GM18517 (cell line): ENCODE measurements around the gene CFAP92.
"Not testable (repeated sequence)": the region's sequence is repeated elsewhere in the genome, so short reads cannot be mapped to it uniquely, and the experiment has no call there.

Source experiments
- ATAC-seq: cut with Tn5 transposase; IDR thresholded peaks from one replicate; pipeline ENCODE4 v1.9.1; 2021; ENCODE audit warnings: mild to moderate bottlenecking, moderate library complexity; ENCODE audit not compliant: unreplicated experiment

The CFAP92 gene

GRCh38 chr3:128873244-128874022, 120.4 kb downstream of the CFAP92 start:
- no peak for ATAC-seq

- ATAC-seq = no peak
Measured at GRCh38 chr3:128872744-128873143, 121.1 kb downstream of the CFAP92 start.

DNA sequence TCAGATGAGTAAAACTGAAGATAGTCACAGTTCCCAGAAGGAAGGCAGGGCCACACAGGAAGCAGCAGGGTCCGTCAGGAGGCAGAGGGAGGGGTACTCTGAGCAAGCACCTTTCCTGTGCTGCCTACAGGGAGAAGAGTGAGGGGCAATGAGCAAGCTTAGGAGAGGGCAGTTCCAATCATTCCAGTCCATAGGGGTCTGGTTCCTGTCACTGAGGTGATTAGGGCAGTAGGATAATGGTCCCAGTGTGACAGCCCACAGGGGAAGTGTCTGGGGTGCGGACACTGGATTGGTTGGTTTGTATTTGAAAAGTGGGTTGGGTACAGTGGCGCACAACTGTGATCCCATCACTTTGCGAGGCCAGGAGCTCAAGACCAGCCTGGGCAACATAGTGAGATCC, 121.6 kb downstream of the CFAP92 start:
- no peak for ATAC-seq

- ATAC-seq = no peak
Measured at GRCh38 chr3:128870347-128870746, 123.5 kb downstream of the CFAP92 start.

- ATAC-seq = no peak
Measured at GRCh38 chr3:128867200-128868125, 126.4 kb downstream of the CFAP92 start.

DNA sequence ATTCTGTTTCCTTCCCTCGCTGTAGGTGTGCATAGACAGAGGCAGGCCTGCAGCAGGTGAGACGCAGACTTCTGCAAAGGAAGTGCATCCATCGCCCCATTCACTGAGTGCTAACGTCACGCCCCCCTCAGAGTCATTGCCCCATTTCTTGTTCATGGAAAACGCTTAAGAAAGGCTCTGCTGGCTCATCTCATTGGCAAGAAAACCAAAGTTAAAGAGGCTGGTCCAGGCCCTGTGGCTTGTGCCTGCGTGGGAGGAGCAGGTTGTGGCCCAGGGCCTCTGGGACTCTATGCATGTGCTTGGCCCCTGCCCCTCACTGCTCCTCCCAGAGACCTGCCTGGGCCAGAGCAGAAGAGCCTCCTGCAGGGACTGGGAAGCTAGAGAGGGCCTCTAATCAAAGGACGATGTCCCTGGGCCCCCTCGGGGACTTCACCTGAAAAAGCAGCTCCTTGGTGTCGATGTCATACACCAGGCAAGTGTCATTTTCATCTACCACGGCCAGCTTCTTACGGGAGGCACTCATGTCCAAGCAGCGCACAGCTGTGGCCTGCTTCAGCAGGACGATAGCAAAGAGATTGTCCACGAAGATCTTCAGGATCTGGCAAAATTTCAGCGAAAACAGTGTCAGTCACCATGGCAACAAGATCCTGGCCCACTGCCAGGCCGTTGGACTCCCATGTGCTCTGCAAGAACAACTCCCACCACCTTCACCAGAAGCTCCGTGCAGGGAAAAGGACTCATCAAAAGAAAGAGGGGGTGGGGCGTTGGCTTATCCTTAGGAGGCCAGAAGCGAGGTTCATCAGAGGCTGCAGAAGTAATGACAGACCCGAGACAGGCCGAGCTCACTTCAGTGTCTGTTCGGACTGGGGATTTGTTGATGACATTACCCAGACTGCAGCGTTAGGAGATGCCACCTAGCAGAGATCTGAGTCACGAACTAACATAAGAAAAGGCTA, 128.7 kb downstream of the CFAP92 start:
- ATAC-seq = not testable (repeated sequence)

DNA sequence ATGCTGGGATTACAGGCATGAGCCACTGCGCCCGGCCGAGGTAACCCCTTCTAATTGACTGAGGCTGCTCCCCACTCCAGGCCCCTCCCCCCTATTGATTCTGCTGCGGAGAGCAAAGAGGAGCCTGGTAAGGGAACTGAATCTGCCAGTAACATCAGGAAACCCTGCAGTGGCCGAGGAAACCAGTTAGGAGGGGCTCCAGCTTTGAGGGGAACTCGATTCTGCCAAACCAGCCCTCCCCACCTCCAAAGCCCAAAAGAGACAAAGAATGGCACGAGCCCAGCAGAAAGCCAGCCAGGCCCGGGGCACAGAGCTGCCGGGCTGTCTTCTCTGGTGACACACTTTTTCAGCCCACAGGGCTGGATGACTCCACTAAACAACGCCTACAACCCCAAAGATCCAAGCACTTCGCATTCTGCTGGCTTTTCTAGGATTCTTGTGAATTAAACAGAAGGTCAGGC, 129.5 kb downstream of the CFAP92 start:
- ATAC-seq = no peak

GRCh38 chr3:128863560-128863959, 130.3 kb downstream of the CFAP92 start:
- ATAC-seq = no peak

GRCh38 chr3:128861491-128861890, 132.4 kb downstream of the CFAP92 start:
- no peak for ATAC-seq
